IMR-90 (cell line): ENCODE results near the gene NUTM1. TPM values are rescaled to one million over a fixed set of nuclear protein-coding genes. Genes with fewer than 3 reads are reported as not detected.

Experiments
- ATAC-seq: fragments of 200-7000 bp; cut with Tn5 transposase; 2 replicates; pipeline ENCODE4 v1.9.1; 2020; ENCODE audit warnings: low read depth, mild to moderate bottlenecking, moderate library complexity
- BruUV-seq: library from RNA; stranded (reverse); fragments of 400-500 nt; replicated peaks from 2 replicates; lab custom pipeline; 2021; lab: Mats Ljungman, UMichigan
- CTCF ChIA-PET: fragments of 300-600 bp; formaldehyde crosslinking; extraction: SDS; loops from one replicate; lab custom pipeline; 2021; ENCODE audit warnings: antibody characterized with exemption; lab: Yijun Ruan, JAX
- POLR2A ChIA-PET: fragments of 300-600 bp; sonication (Branson Sonifier 250); formaldehyde crosslinking; loops from one replicate; lab custom pipeline; 2022; ENCODE audit warnings: antibody characterized with exemption; ENCODE audit not compliant: unreplicated experiment; lab: Charles Lee
- DNase-seq: peaks from one replicate; pipeline ENCODE4 v3.0.0; 2013
- H2AFZ ChIP-seq: replicated peaks from 2 replicates; pipeline ENCODE3; 2013; ENCODE audit warnings: low read length, mild to moderate bottlenecking; ENCODE audit not compliant: poor library complexity
- H2AK5ac ChIP-seq: 2 replicates; pipeline ENCODE4 v1.6.1; 2013; ENCODE audit warnings: low read depth, low read length, inconsistent platforms
- H2AK9ac ChIP-seq: replicated peaks from 2 replicates; pipeline ENCODE3; 2013; ENCODE audit warnings: mild to moderate bottlenecking, low read depth, low read length, moderate library complexity; ENCODE audit not compliant: poor library complexity
- H2BK120ac ChIP-seq: 2 replicates; pipeline ENCODE4 v1.6.1; 2013; ENCODE audit warnings: low read depth, low read length, inconsistent platforms
- H2BK15ac ChIP-seq: 3 replicates; pipeline ENCODE4 v1.6.1; 2013; ENCODE audit warnings: low read depth, low read length, inconsistent platforms
- H2BK20ac ChIP-seq: 2 replicates; pipeline ENCODE4 v1.6.1; 2013; ENCODE audit warnings: low read depth, mild to moderate bottlenecking, inconsistent platforms, low read length, moderate library complexity
- H2BK5ac ChIP-seq: 2 replicates; pipeline ENCODE4 v1.6.1; 2013; ENCODE audit warnings: mild to moderate bottlenecking, low read depth, low read length, inconsistent platforms; ENCODE audit not compliant: poor library complexity, severe bottlenecking
- H3K14ac ChIP-seq: replicated peaks from 2 replicates; pipeline ENCODE4 v1.6.1; 2013; ENCODE audit warnings: low read depth, low read length, inconsistent platforms
- H3K18ac ChIP-seq: 2 replicates; pipeline ENCODE4 v1.6.1; 2013; ENCODE audit warnings: low read depth, low read length, control low read depth
- H3K23ac ChIP-seq: 2 replicates; pipeline ENCODE4 v1.6.1; 2013; ENCODE audit warnings: low read depth, low read length, inconsistent platforms
- H3K27ac ChIP-seq: 2 replicates; pipeline ENCODE4 v1.5.1; 2013; ENCODE audit warnings: mild to moderate bottlenecking, control low read depth, low read length; ENCODE audit not compliant: insufficient read depth
- H3K27me3 ChIP-seq: 2 replicates; pipeline ENCODE4 v1.6.1; 2013; ENCODE audit warnings: low read length; ENCODE audit not compliant: control insufficient read depth, insufficient read depth
- H3K36me3 ChIP-seq: 2 replicates; pipeline ENCODE4 v1.6.1; 2013; ENCODE audit warnings: low read length, mixed read lengths; ENCODE audit not compliant: control insufficient read depth, insufficient read depth
- H3K4ac ChIP-seq: 2 replicates; pipeline ENCODE4 v1.6.1; 2013; ENCODE audit warnings: low read depth, low read length, inconsistent platforms
- H3K4me1 ChIP-seq: 2 replicates; pipeline ENCODE4 v1.6.1; 2013; ENCODE audit warnings: low read length, mixed read lengths; ENCODE audit not compliant: control insufficient read depth, insufficient read depth
- H3K4me2 ChIP-seq: 2 replicates; pipeline ENCODE4 v1.6.1; 2013; ENCODE audit warnings: low read depth, mild to moderate bottlenecking, control low read depth, low read length, moderate library complexity
- H3K4me3 ChIP-seq: 2 replicates; pipeline ENCODE4 v1.5.1; 2013; ENCODE audit warnings: low read depth, mild to moderate bottlenecking, control low read depth, low read length, moderate library complexity; ENCODE audit not compliant: insufficient read depth
- H3K56ac ChIP-seq: 2 replicates; pipeline ENCODE4 v1.6.1; 2013; ENCODE audit warnings: low read length, inconsistent platforms; ENCODE audit not compliant: insufficient read depth; ENCODE audit errors: extremely low read depth
- H3K79me1 ChIP-seq, 2 experiments: 2 replicates each; pipeline ENCODE4 v1.6.1; 2013; ENCODE audit warnings: low read length in 2 of 2, inconsistent platforms in 1 of 2, low read depth in 1 of 2
- H3K9ac ChIP-seq: 2 replicates; pipeline ENCODE4 v1.6.1; 2013; ENCODE audit warnings: low read depth, low read length, control low read depth
- H3K9me1 ChIP-seq: 2 replicates; pipeline ENCODE4 v1.6.1; 2013; ENCODE audit warnings: low read length, inconsistent platforms; ENCODE audit not compliant: insufficient read depth
- H3K9me3 ChIP-seq: 2 replicates; pipeline ENCODE4 v1.6.1; 2013; ENCODE audit warnings: low read length; ENCODE audit not compliant: control insufficient read depth, insufficient read depth
- H4K20me1 ChIP-seq: 2 replicates; pipeline ENCODE4 v1.6.1; 2013; ENCODE audit warnings: low read length, inconsistent platforms; ENCODE audit not compliant: insufficient read depth
- H4K5ac ChIP-seq: 2 replicates; pipeline ENCODE4 v1.6.1; 2013; ENCODE audit warnings: mild to moderate bottlenecking, low read depth, low read length, control low read depth
- H4K8ac ChIP-seq, 2 experiments: 2 replicates each; pipeline ENCODE4 v1.6.1; 2013; ENCODE audit warnings: low read depth in 2 of 2, low read length in 2 of 2, control low read depth in 1 of 2, inconsistent platforms in 1 of 2
- H4K91ac ChIP-seq: 2 replicates; pipeline ENCODE4 v1.6.1; 2013; ENCODE audit warnings: low read depth, low read length, inconsistent platforms; ENCODE audit not compliant: insufficient read depth
- BHLHE40 ChIP-seq: fragments of 150-350 bp; IDR thresholded peaks from 2 replicates; pipeline ENCODE4 v1.6.1; 2016; ENCODE audit warnings: mild to moderate bottlenecking, low read depth, low read length
- CEBPB ChIP-seq: IDR thresholded peaks from 2 replicates; pipeline ENCODE4 v1.6.1; 2012; ENCODE audit warnings: low read depth, low read length, improper control_type of control experiment
- CHD1 ChIP-seq: IDR thresholded peaks from 2 replicates; pipeline ENCODE4 v1.6.1; 2012; ENCODE audit warnings: low read depth, low read length, improper control_type of control experiment
- MAFK ChIP-seq: IDR thresholded peaks from 2 replicates; pipeline ENCODE4 v1.6.1; 2012; ENCODE audit warnings: low read depth, low read length, improper control_type of control experiment
- MXI1 ChIP-seq: IDR thresholded peaks from 2 replicates; pipeline ENCODE4 v1.6.1; 2012; ENCODE audit warnings: low read depth, mild to moderate bottlenecking, low read length, moderate library complexity, borderline replicate concordance
- NFE2L2 ChIP-seq: fragments of 150-350 bp; IDR thresholded peaks from 2 replicates; pipeline ENCODE4 v1.6.1; 2016; ENCODE audit warnings: low read depth, mild to moderate bottlenecking, low read length
- POLR2A ChIP-seq: IDR thresholded peaks from 2 replicates; pipeline ENCODE4 v1.6.1; 2012; ENCODE audit warnings: mild to moderate bottlenecking, low read depth, low read length
- RAD21 ChIP-seq: IDR thresholded peaks from 2 replicates; pipeline ENCODE4 v1.6.1; 2012; ENCODE audit warnings: low read length, improper control_type of control experiment
- RCOR1 ChIP-seq: IDR thresholded peaks from 2 replicates; pipeline ENCODE4 v1.6.1; 2012; ENCODE audit warnings: mild to moderate bottlenecking, low read length, improper control_type of control experiment; ENCODE audit not compliant: insufficient replicate concordance
- RFX5 ChIP-seq: IDR thresholded peaks from 2 replicates; pipeline ENCODE4 v1.8.0; 2012; ENCODE audit warnings: low read depth, mild to moderate bottlenecking, low read length, moderate library complexity
- WGBS, 2 experiments: methylation state at CpG; one replicate each; pipeline versions ENCODE4 v1.1.5 to v1.1.7; 2013; ENCODE audit warnings: missing lambda C conversion rate in 2 of 2; ENCODE audit not compliant: insufficient read length in 1 of 2; ENCODE audit errors: extremely low coverage in 2 of 2; 5-methylcytosine and 5-hydroxymethylcytosine counted together
- dilution Hi-C: fragments of 300-500 bp; cut with HindIII; formaldehyde crosslinking; loops from one replicate; pipeline ENCODE4 v1.14.3; 2018; ENCODE audit warnings: low sequenced_read_pairs; ENCODE audit not compliant: unreplicated experiment
- in situ Hi-C: fragments of 300-500 bp; cut with MboI; formaldehyde crosslinking; loops from 3 replicates; pipeline ENCODE4 v1.14.3; 2019; ENCODE audit warnings: low sequenced_read_pairs, inconsistent platforms, mixed read lengths
- intact Hi-C: fragments of 100-400 bp; cut with micrococcal nuclease; formaldehyde crosslinking; loops from 2 replicates; pipeline ENCODE4 v1.10.0; 2022
- polyA plus RNA-seq, 3 experiments: library from polyadenylated mRNA; depleted of rRNA; stranded (reverse); fragments of >200 nt; gene quantifications; 2 replicates each; pipeline ENCODE4 v1.2.3, GENCODE V29; 2012; ENCODE audit warnings: low replicate concordance in 1 of 3
- total RNA-seq: library from RNA; depleted of rRNA; stranded (reverse); fragments of >200 nt; gene quantifications from 2 replicates; pipeline ENCODE4 v1.2.3, GENCODE V29; 2012
- TF ChIP-seq, protein P1 (sequence below): fragments of 150-350 bp; IDR thresholded peaks from 2 replicates; pipeline ENCODE4 v1.6.1; 2017; ENCODE audit warnings: mild to moderate bottlenecking, antibody characterized with exemption, low read length, low read depth
- TF ChIP-seq, protein P2 (sequence below): conservative IDR thresholded peaks from 2 replicates; pipeline ENCODE4 v1.5.1; 2012; ENCODE audit warnings: mild to moderate bottlenecking, low read depth, low read length, improper control_type of control experiment
- TF ChIP-seq, protein P3 (sequence below): fragments of 150-350 bp; IDR thresholded peaks from 2 replicates; pipeline ENCODE4 v1.6.1; 2016; ENCODE audit warnings: low read depth, mild to moderate bottlenecking, low read length, moderate library complexity, borderline replicate concordance

Gene NUTM1
- total and polyA plus RNA-seq, 2 of the 4 experiments (the other 2 are of a cell fraction) = not detected

DNA sequence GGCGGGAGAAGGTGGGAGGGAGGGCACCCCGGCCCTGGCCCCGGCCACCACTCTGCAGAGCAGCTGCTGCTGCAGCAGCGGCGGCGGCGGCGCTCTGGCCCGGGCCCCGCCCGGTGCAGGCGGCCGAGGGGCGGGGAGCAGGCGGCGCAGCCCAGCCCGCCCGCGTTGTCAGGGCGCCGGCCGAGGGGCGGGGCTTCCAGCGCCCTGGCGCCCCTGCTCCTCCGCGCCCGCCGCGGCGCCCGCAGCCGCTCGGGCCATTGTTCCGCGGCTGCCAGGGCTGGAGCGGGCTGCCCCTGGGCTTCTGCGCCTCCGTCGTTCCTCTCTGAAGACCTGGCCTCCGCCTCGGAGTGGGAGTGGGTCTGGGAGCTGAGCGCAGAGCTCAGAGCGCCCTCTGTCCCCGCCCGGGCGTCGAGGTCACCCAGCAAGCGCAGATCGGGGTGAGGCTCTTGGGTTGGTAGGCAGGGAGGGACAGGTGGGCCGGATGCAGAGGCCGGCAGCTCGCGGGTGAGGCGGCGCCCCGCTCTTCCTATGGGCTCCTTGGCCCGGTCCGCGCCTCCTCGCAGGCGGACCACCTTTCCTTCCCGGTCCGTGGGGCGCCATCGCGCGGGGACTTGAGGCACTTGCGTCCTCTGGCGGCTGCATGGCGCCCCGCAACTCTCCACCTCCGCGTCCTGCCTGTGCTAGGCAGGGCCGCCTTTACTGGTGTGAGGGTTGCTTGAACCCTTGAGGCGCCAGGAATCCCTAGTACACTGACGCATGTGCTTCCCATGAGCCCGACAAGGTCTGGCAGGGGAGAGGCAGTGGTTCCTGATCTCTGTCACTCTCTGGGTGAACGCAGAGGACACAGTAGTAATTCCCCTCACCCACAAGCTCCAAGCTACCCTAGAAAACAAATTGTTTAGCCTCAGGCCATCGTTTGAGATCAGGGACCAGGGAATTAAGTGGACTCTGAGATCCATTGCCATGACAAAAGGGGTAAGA lies 24.3 kb downstream of the NUTM1 start, which contains the start of gene LPCAT4 (continued):
- TF ChIP-seq RCOR1 (no peak), RFX5 (0 out of 2 replicates have a peak, but pooled peaks have one; percentile 8), RAD21 (peak; percentile 80), POLR2A (no peak), CHD1 (no peak)

GRCh38 chr15:34370129-34370528 lies 27.0 kb downstream of the NUTM1 start:
- no peaks in the 10 kb centered on the region for H3K36me3 ChIP-seq
- no peak overlapping the region for H3K23ac ChIP-seq
- no peak overlapping the region for H2AK5ac ChIP-seq
- no peak overlapping the region for H2BK5ac ChIP-seq
- H3K9me3 ChIP-seq = no peaks in the 10 kb centered on the region
- no peak overlapping the region for H2BK15ac ChIP-seq
- BruUV-seq = no TSS peak
- no peak overlapping the region for H3K9ac ChIP-seq
- no CpG with 5 or more reads among the region's 2 CpGs for WGBS, 2 experiments
- no peaks in the 10 kb centered on the region for H3K27me3 ChIP-seq
- H3K79me1 ChIP-seq = peaks cover 16 to 28% of the 10 kb centered on the region in 2 experiments
- H3K4me1 ChIP-seq = 0 out of 2 replicates have a peak, but pooled peaks cover 3% of the 10 kb centered on the region
- no peak overlapping the region for H3K4me3 ChIP-seq
- intact Hi-C loops (no loop called here), dilution Hi-C loops (no loop called here), in situ Hi-C loops (no loop called here)
- H2AK9ac ChIP-seq = no peak overlapping the region
- H2BK20ac ChIP-seq = no peak overlapping the region
- H4K5ac ChIP-seq = no peak overlapping the region
- H4K20me1 ChIP-seq = peaks cover 8% of the 10 kb centered on the region; the same call in 1 of the 2 replicates
- CTCF ChIA-PET = no interaction called here
- no peak for ATAC-seq
- H3K14ac ChIP-seq = no peak overlapping the region
- H3K4me2 ChIP-seq = no peak overlapping the region
- no peak overlapping the region for H3K4ac ChIP-seq
- no peak overlapping the region for H4K91ac ChIP-seq
- DNase-seq = no peak
- H3K27ac ChIP-seq = no peak overlapping the region
- H2AFZ ChIP-seq = no peak overlapping the region
- POLR2A ChIA-PET = no interaction called here
- H3K18ac ChIP-seq = no peak overlapping the region
- no peak overlapping the region for H4K8ac ChIP-seq
- H2BK120ac ChIP-seq = no peak overlapping the region
- H3K9me1 ChIP-seq = peaks cover 8% of the 10 kb centered on the region
- H3K56ac ChIP-seq = no peak overlapping the region
- TF ChIP-seq, protein P1, sequence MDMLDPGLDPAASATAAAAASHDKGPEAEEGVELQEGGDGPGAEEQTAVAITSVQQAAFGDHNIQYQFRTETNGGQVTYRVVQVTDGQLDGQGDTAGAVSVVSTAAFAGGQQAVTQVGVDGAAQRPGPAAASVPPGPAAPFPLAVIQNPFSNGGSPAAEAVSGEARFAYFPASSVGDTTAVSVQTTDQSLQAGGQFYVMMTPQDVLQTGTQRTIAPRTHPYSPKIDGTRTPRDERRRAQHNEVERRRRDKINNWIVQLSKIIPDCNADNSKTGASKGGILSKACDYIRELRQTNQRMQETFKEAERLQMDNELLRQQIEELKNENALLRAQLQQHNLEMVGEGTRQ = no peak
- TF ChIP-seq RFX5 (no peak), NFE2L2 (no peak), MXI1 (no peak), CEBPB (no peak), MAFK (no peak), BHLHE40 (no peak)
- TF ChIP-seq, protein P2, sequence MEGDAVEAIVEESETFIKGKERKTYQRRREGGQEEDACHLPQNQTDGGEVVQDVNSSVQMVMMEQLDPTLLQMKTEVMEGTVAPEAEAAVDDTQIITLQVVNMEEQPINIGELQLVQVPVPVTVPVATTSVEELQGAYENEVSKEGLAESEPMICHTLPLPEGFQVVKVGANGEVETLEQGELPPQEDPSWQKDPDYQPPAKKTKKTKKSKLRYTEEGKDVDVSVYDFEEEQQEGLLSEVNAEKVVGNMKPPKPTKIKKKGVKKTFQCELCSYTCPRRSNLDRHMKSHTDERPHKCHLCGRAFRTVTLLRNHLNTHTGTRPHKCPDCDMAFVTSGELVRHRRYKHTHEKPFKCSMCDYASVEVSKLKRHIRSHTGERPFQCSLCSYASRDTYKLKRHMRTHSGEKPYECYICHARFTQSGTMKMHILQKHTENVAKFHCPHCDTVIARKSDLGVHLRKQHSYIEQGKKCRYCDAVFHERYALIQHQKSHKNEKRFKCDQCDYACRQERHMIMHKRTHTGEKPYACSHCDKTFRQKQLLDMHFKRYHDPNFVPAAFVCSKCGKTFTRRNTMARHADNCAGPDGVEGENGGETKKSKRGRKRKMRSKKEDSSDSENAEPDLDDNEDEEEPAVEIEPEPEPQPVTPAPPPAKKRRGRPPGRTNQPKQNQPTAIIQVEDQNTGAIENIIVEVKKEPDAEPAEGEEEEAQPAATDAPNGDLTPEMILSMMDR = no peak
- TF ChIP-seq, protein P3, sequence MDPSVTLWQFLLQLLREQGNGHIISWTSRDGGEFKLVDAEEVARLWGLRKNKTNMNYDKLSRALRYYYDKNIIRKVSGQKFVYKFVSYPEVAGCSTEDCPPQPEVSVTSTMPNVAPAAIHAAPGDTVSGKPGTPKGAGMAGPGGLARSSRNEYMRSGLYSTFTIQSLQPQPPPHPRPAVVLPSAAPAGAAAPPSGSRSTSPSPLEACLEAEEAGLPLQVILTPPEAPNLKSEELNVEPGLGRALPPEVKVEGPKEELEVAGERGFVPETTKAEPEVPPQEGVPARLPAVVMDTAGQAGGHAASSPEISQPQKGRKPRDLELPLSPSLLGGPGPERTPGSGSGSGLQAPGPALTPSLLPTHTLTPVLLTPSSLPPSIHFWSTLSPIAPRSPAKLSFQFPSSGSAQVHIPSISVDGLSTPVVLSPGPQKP = no peak
